Measurements from ENCODE around the gene SLC37A1.

The SLC37A1 gene

GRCh38 chr21:42584296-42584641 is 70.6 kb downstream of the SLC37A1 start:
- ChIA-PET CTCF (interaction anchor here (2.9 kb wide), 1 partner anchor 9 kb away, joined by 11 read pairs; no protein-coding TSS in a partner anchor), POLR2A (ENCODE audit: low non-redundant PET) (no interaction called here)
- no peak for TF ChIP-seq CTCF (conservative IDR thresholded peaks at IDR 0.05; ENCODE audit: low read depth)
- DNase-seq (ENCODE audit: low spot score): no peak
- no peak overlapping the region for H3K27ac ChIP-seq

- ChIA-PET POLR2A (ENCODE audit: low non-redundant PET) (no interaction called here), CTCF (no interaction called here)
- DNase-seq (ENCODE audit: low spot score): no peak
- no peak for TF ChIP-seq CTCF (conservative IDR thresholded peaks at IDR 0.05; ENCODE audit: low read depth)
- no peak overlapping the region for H3K27ac ChIP-seq
These were observed 72.2 kb downstream of the SLC37A1 start for GRCh38 chr21:42585881-42586280.

- no peak for TF ChIP-seq CTCF (conservative IDR thresholded peaks at IDR 0.05; ENCODE audit: low read depth)
- CTCF ChIA-PET: no interaction called here
These were observed 72.8 kb downstream of the SLC37A1 start for GRCh38 chr21:42586406-42586805.

GRCh38 chr21:42587036-42587435 is 73.4 kb downstream of the SLC37A1 start:
- ChIA-PET POLR2A (ENCODE audit: low non-redundant PET) (no interaction called here), CTCF (no interaction called here)

More at GRCh38 chr21:42586406-42586805, 72.8 kb downstream of the SLC37A1 start:
- POLR2A ChIA-PET (ENCODE audit: low non-redundant PET): no interaction called here
- H3K27ac ChIP-seq: no peak overlapping the region
- no peak for DNase-seq (ENCODE audit: low spot score)

GRCh38 chr21:42590431-42591131 is 76.9 kb downstream of the SLC37A1 start:
- TF ChIP-seq CTCF (conservative IDR thresholded peaks at IDR 0.05; ENCODE audit: low read depth): no peak
- ChIA-PET CTCF (no interaction called here), POLR2A (ENCODE audit: low non-redundant PET) (no interaction called here)
- H3K27ac ChIP-seq: no peak overlapping the region
- DNase-seq (ENCODE audit: low spot score): no peak

More at GRCh38 chr21:42587036-42587435, 73.4 kb downstream of the SLC37A1 start:
- no peak for DNase-seq (ENCODE audit: low spot score)
- no peak overlapping the region for H3K27ac ChIP-seq
- TF ChIP-seq CTCF (conservative IDR thresholded peaks at IDR 0.05; ENCODE audit: low read depth): no peak

- no peak for TF ChIP-seq CTCF (conservative IDR thresholded peaks at IDR 0.05; ENCODE audit: low read depth)
- CTCF ChIA-PET: no interaction called here
These were observed 77.7 kb downstream of the SLC37A1 start for GRCh38 chr21:42591170-42591869.

More at GRCh38 chr21:42591170-42591869, 77.7 kb downstream of the SLC37A1 start:
- POLR2A ChIA-PET (ENCODE audit: low non-redundant PET): no interaction called here
- no peak overlapping the region for H3K27ac ChIP-seq
- no peak for DNase-seq (ENCODE audit: low spot score)

All from RWPE1 (cell line).